Stimulated activated CD8-positive, alpha-beta memory T cell treated with anti-CD3 and anti-CD28 coated beads, Interleukin-12 subunit alpha, Interleukin-12 subunit beta, amount 100 ng/mL, for 24 hours (primary cell): Measurements from ENCODE around the gene STARD13.
"Not testable (repeated sequence)": the region's sequence is repeated elsewhere in the genome, so short reads cannot be mapped to it uniquely, and the experiment has no call there.

ENCODE experiments used
- DNase-seq: peaks from one replicate; pipeline ENCODE4 v3.0.0-alpha.2; 2020; ENCODE audit errors: extremely low read depth

Gene STARD13

GRCh38 chr13:33196767-33197166, 88.8 kb downstream of the STARD13 start:
- no peak for DNase-seq

GRCh38 chr13:33195693-33196464, 89.7 kb downstream of the STARD13 start:
- DNase-seq, result no peak

GRCh38 chr13:33194820-33195692, 90.5 kb downstream of the STARD13 start:
- DNase-seq, result no peak

- DNase-seq, result no peak
These were observed 92.1 kb downstream of the STARD13 start for GRCh38 chr13:33193428-33193974.

GRCh38 chr13:33191425-33192210, 93.9 kb downstream of the STARD13 start:
- no peak for DNase-seq

- DNase-seq, result no peak
These were observed 96.1 kb downstream of the STARD13 start for GRCh38 chr13:33189470-33189869.

- no peak for DNase-seq
These were observed 97.3 kb downstream of the STARD13 start for GRCh38 chr13:33188093-33188882.

- no peak for DNase-seq
These were observed 98.7 kb downstream of the STARD13 start for GRCh38 chr13:33186861-33187291.

GRCh38 chr13:33185853-33186252, 99.7 kb downstream of the STARD13 start:
- DNase-seq, result no peak

- DNase-seq, result no peak
These were observed 101.0 kb downstream of the STARD13 start for GRCh38 chr13:33184530-33184929.

- no peak for DNase-seq
These were observed 101.5 kb downstream of the STARD13 start for GRCh38 chr13:33184112-33184490.

GRCh38 chr13:33183431-33184111, 102.0 kb downstream of the STARD13 start:
- no peak for DNase-seq

- DNase-seq, result no peak
These were observed 102.8 kb downstream of the STARD13 start for GRCh38 chr13:33182729-33183128.

- DNase-seq, result no peak
These were observed 104.3 kb downstream of the STARD13 start for GRCh38 chr13:33181264-33181663.

- DNase-seq, result no peak
These were observed 105.3 kb downstream of the STARD13 start for GRCh38 chr13:33180122-33180804.

GRCh38 chr13:33179463-33179862, 106.1 kb downstream of the STARD13 start:
- no peak for DNase-seq

- no peak for DNase-seq
These were observed 107.2 kb downstream of the STARD13 start for GRCh38 chr13:33178209-33178840.

- not testable (repeated sequence) for DNase-seq
These were observed 108.0 kb downstream of the STARD13 start for GRCh38 chr13:33177340-33178208.
